NCI-H69 (cell line): Measurements from ENCODE around the gene MACC1.

Experiments
- DNase-seq: peaks from one replicate; lab custom pipeline; 2025; lab: John Stamatoyannopoulos, UW

The MACC1 gene

DNA sequence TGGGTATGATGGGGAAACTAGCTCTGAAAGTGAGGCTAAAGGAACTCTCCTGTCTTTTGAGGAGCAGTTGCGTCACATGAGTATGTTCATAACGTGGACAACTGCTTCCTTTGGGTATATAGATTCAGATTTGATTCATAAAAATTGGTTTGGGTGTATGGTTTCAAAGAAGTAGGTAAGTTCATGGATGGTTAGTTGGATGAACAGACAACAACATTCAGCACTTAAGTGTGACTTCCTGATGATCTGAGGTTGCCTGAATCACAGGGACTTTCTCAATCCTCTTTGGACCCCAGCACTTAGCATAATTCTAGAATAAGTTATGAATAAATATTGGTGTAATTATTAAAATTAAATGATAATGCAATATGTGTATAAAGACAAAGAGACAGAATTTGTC lies 43.4 kb downstream of the MACC1 start:
- DNase-seq = no peak

DNA sequence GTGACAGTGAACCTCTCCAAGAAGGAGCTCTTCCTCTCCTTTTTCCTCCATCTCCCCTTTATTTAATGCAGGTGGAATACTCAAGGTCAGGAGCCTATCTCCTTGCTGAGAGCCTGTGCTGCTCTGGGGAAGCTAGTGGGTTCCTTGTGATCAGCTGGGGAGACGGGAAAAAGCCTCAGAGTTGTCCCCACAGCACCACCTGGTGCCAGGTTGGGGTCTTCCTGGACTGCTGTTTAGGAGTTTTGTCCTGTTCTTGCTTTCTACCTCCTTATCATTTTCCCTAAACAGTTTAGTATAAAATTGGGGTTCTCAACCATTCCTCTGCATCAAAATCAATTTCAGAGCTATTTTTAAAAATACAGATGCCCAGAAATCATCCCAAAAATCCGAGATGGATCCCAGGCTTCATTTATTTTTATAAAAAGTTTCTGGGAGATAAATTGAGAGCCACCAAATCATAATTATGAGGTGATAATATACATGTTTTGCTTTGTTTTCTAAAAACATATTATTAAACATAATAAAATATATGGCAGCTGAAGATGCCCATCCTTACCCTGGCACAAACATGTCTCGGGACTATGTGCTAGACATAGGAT lies 44.3 kb downstream of the MACC1 start:
- peak; percentile 81 for DNase-seq

DNA sequence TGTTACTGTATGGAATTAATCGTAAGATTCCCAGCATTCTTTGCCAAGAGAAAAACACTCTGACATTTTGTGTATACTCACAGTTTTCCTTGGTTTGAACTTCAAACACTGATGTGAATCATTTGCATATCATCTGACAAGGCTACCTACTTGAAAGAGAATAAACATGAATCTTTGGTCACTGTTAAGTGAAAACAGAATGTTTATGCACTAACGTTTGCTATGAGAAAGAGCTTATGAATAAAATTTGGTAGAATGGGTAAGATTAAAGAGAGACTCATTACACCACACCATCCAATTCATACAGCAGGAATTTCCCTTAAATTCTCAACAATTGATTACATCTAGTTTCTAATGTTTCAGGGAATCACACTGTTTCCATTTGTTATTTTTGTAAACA lies 46.6 kb downstream of the MACC1 start:
- no peak for DNase-seq

DNA sequence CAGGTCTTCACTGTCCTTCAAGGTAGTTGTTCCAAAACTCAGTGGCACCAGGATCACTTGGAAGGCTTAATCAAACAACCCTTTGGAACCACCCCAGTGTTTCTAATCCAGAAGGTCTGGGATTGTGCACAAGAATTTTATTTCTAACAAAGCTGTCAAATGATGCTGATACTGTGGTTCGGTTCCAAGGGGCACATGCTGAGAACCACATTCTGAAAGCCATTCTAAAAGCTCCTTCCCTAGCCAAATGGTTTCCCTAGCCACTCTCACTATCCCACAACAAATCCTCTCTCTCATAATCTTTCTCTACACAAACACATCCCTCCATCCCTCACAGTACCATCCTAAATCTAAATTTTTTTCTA lies 52.1 kb downstream of the MACC1 start:
- DNase-seq = no peak

DNA sequence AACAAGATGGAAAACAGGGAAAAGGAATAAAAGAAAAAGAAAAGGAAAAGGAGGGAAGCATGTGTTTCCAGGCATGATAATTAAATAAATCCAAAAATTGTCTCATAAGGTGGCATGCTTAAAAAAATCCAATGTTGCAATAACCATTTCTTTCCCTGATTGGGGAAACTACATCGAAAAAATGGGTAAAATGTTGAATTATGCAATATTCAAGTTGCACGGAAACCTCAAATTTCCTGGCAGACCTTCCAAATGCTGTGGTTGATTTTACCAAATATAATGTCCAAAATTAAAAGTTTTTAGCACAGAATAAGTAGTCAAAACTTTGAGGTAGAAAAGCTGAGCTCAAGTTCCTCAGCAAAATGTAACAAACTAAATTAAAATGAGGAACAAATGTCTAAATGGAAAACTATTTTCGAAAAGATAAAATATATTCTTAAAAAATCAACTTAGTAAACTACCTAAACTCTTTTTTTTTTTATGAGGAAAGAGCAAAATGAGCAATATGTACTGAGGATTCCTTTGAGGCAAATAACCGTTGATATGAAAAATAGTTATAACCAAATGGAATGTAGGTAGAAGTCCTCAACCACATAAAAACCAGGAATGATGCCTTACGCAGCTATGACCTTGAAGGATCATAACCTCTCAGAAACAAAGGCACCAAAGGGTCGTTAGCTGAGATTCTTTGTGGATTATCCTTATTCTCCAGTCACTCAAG lies 52.6 kb downstream of the MACC1 start:
- no peak for DNase-seq

DNA sequence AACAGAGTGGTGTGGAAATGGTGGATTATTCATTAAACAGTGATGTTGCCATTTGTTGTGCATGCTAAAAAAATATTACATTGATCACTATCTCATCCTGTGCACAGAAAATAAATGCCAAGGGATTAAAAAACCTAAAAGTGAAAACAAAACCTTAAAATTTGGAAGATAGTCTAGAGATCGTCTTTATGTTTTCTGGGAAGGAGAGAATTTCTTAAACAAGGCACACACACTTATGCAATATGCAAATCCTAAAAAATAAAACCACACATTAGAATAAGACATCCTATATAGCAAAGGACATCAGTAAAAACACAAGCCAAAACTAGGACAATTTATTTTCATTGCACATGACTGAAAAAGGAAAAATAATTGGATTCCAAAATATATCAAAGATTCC lies 54.5 kb downstream of the MACC1 start:
- no peak for DNase-seq

DNA sequence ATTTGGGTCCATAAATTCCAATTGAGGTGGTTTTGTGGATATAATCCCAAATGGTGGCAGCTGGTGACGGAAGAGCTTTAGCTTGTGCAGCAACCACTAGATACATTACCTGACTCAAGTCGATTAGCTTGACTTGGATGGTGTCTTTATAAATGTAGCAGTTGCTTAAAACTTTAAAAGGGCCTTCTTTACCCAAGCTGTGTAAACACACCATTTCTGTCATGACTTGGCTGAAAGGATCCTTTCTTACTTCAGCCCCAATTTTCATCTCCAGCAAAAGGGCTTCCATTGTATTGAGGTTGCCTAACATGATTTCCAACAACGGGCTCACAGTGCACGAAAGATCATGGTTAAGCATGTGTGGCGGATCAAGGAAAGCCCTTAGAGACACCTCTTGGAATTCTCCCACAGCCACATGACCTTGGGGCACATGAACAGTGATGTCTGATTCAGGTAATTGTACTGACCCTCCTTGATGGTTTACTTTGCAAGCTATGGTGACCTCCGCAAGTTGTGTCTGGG lies 57.9 kb downstream of the MACC1 start:
- no peak for DNase-seq

DNA sequence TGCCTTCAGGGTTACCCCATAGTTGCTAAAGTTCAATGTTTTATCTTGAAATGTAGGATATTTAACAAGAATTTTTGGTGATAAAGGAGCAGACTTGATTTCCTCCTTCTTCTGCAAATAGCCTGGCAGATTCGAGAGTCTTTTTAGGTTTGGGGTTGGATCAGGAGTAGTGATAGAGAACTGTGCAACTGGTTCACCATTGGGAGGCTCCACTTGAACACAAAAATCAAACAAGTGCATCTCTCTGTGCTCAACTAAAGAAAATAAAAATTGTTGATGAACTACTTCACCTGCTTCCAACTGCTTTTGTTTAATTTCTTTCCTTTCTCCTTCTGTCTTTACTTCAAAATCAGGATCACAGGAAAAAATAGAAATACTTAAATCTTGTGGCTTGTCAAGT lies 58.5 kb downstream of the MACC1 start:
- DNase-seq = peak; percentile 31

DNA sequence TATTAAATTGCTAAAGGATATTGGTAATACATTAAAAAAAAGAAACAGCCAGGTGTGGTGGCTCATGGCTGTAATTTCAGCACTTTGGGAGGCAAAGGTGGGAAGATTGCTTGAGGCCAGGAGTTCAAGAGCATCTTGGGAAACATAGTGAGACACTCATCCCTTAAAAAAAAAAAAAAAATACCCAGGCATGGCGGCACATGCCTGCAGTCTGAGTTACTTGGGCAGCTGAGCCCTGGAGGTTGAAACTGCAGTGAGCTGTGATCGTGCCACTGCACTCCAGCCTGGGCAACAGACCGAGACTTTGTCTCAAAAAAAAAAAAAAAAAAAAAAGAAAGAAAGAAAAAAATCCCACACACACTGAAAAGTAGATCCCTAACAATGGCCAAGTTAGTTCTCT lies 59.7 kb downstream of the MACC1 start:
- DNase-seq = no peak

DNA sequence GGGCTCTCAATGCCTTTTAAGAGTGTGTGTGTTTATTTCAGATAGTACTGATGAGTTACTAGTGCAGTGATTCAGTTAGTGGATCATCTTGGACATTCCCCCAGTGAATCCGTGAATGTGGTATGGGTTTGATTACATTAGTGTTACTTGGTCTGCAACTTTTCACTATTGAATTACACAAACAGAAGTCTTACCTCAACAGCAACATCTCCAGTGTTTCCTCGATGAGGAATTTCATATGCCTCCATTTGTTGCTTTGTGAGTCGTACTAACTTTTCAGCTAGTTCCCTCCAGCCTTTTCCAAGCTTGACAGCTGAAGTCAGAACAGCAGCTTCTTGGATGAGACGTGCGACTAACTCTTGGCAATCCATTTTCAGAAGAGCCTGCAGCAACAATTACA lies 63.2 kb downstream of the MACC1 start:
- no peak for DNase-seq

DNA sequence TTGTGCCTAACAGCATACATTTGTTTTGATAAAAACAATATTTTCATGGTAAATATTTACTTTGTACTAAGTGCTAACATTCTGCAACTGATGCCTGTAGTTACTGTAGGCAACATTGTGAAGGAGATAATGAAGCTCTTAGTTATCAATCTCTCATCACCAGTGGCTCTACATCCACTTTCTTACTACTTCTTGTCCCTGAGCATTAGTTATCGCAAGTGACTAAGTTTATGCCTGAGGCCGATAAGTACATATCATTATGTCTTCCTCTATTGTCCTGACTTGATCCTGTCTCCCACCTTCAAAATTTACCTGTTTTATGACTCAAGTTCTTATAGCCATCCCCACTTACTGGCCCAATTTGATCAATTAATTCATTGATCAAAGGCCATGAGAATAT lies 63.6 kb downstream of the MACC1 start:
- no peak for DNase-seq

DNA sequence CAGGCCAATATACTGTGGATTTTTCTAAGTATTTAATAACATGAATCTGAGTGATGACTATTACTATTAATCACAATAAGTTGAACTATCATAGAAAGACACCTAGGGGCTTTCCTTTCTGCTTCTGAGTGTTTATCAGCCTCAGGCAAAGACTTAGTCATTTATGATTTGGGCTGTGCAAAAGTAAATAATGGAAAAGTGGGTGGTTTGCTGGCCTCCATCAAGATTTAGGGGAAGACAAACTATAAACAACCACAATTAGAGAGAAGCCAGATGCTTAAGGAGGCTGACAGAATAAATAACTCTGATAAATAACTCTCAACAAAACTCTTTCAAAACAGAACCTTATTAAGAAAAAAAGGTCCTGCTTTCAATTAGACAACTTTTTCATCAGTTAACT lies 64.7 kb downstream of the MACC1 start:
- peak; percentile 66 for DNase-seq

DNA sequence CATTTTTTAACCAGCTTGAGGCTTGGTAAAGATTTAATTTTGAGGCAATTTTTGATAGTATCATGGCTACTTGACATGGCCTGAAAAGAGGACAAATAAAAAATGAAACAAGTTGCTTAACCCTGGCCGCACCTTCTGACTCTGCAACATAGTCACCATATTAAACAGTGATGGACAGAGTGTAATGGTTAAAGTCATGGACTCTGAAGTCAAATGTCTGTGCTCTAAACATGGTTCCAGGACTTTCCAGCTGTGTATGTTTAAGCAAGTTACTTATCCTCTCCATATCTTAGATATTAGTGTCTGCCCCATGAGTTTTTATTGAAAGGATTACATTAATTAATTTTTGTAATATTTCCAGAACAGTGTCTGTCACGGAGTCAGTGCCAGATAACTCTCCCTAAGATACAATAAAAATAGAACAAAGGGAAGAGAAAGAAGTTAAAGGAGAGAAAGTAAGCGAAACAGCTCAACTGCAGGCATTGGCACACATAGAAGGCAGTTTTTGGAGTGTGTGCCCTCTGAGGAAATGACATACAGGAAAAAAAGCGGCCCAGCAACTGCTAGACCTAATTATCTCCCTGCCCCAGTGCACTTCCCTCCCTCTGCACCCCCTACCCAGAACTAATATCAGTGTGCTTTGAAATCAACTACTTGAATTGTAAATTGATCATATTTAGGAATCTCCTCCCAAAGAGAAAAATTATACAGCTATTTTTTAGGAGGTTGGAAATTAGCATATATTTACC lies 65.3 kb downstream of the MACC1 start:
- peak; percentile 55 for DNase-seq

DNA sequence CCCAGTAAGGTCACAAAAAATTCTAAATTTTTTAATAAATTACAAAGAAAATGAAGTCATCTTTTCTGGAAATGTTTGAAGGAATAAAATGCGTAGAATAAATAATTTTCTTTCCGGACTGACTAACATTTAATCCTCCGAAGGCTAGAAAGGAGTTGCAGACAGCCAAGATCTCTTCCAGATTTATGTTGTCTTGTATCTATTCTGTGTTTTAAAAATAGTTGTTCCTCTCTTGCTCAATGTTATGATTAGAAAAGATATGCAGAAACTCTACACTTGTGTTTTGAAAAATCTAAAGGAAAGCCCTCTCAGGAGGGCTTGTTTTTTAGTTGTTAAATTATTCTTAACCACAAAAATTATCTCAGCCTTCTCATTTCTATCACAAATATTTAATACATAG lies 70.7 kb downstream of the MACC1 start:
- no peak for DNase-seq

DNA sequence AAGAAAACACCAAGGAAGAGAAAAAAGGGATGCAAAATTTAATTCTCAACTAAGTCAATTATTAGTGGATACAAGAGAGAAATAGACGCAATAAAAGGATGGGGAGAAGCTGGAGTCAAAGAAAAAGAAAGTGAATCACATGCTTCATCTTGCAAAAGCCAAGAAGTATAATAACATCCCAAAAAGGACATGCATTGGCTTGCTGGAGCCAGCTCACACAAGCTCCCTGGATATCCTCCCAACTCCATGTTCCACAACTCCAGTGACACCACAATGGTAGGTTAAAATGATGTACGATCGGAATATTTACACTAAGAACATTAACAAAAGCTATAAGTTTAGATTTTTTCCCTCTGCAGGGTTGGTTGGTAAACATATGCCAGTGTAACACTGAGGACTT lies 72.4 kb downstream of the MACC1 start:
- DNase-seq = no peak

DNA sequence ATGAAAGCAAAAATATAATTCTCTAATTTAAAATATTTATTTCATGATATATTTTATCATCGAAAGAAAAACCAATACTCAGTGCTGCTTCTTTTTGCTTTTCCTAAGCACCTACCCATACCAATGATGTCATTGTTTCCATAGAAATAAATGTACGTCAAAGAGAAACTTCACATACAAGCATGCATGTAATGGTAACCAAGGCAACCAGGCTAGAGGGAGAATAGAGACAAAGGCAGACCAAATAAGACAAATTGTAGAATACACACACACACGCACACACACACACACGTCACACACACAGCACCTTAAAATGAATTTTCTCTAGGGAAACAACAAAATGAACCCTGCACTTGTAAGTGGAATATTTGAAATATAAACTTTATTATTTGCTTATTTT lies 75.5 kb downstream of the MACC1 start:
- DNase-seq = peak; percentile 95

DNA sequence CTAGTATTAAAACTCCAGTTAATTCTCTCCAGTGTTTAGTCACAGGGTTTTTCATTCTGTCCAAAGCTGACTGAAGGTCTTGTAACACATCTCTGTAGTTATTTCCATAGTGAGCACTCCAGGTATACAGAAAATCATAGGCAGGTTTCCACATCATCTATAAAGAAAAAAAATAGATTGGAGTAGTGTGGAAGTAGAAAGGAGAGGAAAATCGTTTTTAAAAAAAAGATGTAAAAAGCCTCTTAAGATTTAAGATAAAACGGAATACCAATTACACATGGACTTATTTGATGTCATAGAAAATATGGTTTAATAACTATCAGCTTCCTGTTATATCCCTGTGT lies 76.2 kb downstream of the MACC1 start:
- no peak for DNase-seq

DNA sequence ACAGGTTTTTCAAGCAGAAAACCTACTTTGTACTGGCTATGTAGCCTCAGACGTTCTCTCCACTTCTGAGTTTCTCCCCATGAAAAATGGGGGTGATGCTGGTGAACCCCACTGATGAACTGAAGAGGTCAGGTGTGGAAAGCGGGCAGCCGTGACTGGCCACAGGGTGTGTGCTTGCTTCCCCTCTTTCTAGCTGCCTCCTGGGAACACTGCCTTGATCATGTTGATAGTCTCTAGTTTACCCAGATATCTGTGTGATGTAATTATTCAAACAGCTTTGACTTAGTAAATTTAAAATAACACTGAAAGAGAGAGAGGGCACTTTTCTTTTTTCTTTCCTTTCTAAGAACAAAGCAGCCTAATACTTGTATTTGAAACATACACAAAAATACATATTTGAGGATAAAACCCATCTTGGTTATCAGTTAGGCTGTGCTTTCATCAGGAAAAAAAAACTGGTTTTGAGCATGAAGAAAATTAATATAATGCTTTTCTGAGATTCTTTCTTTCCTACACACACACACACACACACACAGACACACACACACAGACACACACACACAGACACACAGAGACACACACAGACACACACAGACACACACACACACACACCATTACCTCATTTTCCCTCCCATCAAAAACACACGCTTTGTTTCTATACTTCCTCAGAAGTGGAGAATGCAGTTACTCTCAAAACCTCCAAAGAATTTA lies 76.7 kb downstream of the MACC1 start:
- DNase-seq = no peak

DNA sequence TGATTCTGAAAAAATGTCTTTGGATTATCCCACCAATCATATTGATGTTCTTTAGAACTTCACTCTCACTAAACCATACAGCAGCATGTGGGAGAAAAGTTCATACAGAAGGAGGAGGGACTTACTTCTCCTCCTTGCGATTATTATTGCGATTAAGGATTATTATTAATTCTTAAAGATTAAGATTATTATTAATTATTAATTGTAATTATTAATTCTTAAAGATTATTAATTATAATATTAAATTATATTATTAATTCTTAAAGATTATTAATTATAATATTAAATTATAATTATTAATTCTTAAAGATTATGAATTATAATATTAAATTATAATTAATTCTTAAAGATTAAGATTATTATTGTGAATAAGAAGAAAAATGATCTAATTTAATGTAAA lies 80.5 kb downstream of the MACC1 start:
- no peak for DNase-seq

DNA sequence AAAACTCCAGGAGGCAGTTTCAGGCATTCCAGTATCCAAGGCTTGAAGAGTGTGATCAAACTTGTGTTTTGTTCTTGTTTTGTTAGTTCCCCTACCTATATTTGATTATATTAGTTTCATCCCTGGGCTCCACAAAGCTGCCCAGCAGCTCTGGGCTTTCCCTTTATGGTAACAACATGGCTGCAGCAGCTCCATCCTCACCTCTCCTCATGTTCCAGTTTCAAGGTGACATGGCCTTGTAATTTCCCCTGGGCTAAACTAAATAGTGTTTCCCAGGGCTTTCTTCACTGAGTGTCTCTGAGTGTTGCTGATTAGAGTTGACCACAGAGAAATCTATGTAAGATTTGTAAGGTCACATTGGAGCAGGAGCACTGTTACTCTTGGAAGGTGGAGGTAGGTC lies 83.4 kb downstream of the MACC1 start:
- DNase-seq = no peak

DNA sequence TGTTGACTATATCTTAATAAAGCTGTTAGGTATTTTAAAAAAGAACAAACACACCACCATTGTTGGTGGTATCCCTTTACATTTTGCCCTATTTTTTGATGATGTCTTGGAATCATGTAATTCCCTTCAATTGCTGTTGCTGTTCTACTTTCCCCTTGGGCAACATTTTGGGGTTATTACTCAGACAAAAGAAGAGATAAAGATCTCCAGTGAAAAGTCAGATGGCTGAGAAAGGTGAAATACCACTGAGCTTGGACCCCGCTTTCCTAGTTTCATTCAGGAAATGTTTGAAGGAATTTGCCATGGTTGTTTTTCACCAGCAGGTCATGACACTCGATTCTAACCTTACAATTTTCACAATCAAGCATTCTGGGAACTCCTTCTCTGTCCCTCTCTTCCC lies 84.6 kb downstream of the MACC1 start:
- no peak for DNase-seq

DNA sequence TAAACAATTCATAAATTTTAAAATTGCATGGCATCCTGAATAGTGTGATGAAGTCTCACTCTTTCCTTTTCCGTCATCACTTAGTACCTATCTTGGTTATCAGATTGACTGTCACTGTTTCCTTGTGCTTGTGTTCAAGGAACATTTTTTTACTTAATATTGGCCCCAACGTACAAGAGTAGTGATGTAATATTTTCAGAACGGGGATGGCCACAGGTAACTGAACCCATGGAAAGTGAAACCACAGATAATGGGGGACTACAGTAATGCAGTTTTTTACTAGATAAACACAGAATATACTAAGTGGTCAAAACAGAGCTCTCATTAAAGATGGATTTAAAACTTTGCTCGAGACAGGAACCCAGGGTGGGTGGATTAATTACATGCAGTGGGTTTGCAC lies 85.4 kb downstream of the MACC1 start:
- DNase-seq = no peak

DNA sequence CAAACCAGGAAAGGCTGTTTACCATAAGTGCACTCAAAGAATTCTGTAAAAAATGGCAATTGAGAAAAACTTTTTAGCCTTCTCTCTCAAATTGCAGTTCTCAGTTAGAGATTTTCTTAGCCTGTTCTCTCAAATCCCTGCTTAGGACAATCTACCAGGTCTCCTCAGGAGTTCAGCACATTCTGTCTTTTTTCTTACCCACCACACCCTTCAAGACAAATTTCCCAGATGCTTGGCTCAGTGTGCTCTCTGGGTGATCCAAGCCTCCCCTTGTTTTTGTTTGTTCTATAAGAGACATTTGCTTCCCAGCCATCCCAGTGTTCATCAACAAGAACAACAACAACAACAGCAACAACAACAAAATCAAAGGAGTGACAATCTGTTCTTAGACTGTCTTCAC lies 87.3 kb downstream of the MACC1 start:
- no peak for DNase-seq
